Suppressor macrophage treated with lipopolysaccharide for 1 hour (primary cell): ENCODE results near the gene NLRC3.

Experiments used
- DNase-seq, 3 donors: peaks; one replicate each; pipeline ENCODE4 v3.0.0-alpha.2; 2020 to 2022

NLRC3 gene

GRCh38 chr16:3578610-3579551, 1.7 kb upstream of the NLRC3 start:
- DNase-seq: no peak

DNA sequence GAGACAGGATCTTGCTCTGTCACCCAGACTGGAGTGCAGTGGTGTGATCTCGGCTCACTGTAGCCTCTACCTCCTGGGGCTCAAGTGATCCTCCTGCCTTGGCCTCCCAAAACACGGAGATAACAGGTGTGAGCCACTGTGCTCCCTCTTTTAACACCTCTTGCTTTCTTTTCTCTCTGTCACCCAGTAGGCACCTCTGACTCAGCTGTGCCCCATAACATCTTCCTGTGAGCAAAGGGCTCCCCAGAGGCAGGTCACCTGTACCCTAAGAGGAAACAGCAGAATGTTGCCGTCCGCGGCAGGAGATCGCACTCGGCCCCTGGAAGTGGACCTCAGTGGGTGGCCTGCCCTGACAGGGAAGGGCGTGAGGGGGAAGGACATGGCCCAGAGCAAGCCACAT, 918 bp upstream of the NLRC3 start:
- DNase-seq: no peak

GRCh38 chr16:3576211-3576610, 992 bp downstream of the NLRC3 start:
- DNase-seq: no peak

- no peak for DNase-seq
Observed at GRCh38 chr16:3575491-3575890, 1.7 kb downstream of the NLRC3 start.

GRCh38 chr16:3574195-3574594, 3.0 kb downstream of the NLRC3 start:
- DNase-seq: no peak

- DNase-seq: no peak
Observed at GRCh38 chr16:3573146-3573815, 3.9 kb downstream of the NLRC3 start.

- DNase-seq: no peak
Observed at GRCh38 chr16:3570420-3571062, 6.7 kb downstream of the NLRC3 start.

- no peak for DNase-seq
Observed at GRCh38 chr16:3569851-3570250, 7.4 kb downstream of the NLRC3 start.

DNA sequence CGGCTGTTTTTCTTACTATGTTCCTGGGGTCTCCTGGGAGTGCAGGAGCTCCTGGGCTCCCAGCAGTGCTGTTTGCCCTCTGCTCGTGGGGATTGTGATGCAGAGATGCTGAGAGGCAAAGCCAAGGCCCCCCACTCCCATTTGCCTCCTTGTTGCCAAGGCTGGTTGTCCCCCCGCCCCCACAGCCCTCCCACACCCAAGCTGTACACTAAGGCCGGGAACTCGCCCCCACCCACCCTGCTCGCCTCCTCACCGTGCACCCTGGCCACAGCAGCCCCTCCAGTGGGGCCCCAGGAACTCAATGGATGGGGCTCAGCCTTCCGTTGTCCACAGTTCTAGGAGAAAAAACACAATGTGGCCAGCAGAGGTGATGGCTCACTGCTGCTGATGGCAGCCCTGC, 10.2 kb downstream of the NLRC3 start:
- DNase-seq: no peak

- no peak for DNase-seq
Observed at GRCh38 chr16:3564889-3565141, 12.4 kb downstream of the NLRC3 start.

- no peak for DNase-seq
Observed at GRCh38 chr16:3564130-3564888, 12.9 kb downstream of the NLRC3 start.

GRCh38 chr16:3562914-3563480, 14.2 kb downstream of the NLRC3 start:
- DNase-seq: no peak

DNA sequence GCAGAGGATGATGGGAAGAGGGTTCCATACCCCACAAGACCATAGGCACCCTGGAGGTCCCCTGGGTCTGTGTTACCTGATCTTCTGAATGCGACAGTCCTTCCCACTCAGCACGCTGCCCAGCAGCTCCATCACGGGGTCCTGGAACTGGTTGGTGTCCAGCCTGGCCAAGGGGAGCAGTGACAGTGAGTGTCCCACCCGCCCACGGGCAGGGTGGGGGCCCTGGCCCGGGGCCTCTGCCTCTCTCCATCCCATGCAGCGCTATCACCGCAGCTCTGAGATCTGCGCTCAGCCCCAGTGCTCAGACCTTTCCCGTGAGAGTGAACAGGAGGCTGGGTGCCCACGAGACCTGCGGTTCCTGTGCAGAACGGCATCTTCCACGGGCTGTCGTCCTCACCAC, 15.6 kb downstream of the NLRC3 start:
- no peak for DNase-seq

DNA sequence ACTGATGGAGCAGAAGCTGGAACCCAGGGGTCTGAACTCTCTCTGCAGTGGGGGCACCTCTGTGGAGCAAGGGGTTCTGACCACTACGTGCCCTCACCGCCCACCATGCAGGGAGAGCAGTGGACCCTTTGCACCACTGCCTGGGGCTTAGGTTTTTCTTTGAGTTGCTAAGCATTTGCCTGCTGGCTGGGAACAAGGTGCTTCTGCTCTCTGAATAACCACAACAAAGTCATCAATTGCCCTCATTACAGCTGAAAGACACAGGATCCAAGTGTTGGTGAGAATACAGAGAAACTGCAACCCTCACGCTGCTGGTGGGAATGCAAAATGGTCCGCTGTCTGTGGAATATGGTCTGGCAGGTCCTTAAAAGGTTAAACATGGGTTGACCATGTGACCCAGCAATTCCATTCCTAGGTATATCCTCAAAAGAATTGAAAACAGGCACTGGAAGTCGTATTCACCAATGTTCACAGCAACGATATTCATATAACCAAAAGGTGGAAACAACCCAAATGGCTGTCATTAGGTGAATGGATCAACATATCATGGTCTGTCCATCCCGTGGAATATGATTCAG, 22.8 kb downstream of the NLRC3 start:
- DNase-seq: no peak

DNA sequence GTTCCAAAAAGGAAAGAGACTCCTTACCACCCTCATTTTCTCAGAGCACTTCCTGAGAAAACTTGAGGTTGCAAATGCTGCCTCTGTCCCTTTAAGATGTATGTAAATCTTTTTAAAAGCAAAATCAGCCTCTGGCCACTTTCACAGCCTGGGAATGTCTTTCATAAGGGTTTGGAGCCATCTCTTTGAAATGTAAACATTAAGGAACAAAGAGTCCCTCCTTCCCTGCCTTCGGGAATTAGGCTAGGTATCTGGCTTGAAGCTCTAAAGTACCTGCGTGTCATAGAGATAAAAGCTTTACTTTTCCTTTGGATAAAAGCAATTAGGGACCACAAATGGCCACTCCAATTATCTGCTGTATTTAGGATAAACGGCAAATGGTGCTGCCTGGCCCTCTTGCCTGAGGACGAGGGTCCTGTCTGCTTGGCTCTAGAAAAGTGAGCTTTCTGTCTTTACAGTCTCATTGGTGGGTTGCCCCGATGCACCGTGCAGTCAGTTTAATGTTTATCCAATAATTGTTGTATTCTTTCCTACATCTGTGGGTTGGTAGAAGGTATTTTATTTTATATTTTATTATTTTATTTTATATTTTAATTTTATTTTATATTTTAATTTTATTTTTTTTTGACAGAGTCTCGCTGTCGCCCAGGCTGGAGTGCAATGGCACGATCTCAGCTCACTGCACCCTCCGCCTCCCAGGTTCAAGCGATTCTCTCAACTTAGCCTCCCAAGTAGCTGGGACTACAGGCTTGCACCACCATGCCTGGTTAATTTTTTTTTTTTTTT, 23.9 kb downstream of the NLRC3 start:
- DNase-seq: no peak

GRCh38 chr16:3550851-3551847, 26.1 kb downstream of the NLRC3 start:
- no peak for DNase-seq

GRCh38 chr16:3549906-3550305, 27.3 kb downstream of the NLRC3 start:
- DNase-seq: no peak

DNA sequence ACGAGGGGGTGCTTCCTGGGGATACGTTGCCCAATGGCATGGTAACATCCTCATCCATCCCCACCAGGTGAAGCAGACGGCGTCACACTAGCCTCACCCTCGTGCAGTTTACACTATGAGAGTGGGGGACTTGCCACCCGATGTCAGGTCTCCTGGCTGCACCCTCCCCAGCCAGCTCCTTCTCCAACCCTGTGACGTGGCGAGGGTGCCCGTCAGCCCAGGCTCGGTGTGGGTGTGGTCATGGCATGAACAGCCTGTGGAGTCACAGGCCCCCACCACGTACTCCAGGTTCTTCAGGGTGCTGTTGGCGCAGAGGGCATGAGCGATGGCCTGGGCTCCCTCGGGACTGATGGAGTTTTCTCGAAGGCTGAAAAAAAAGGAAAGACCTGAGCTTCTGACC, 28.3 kb downstream of the NLRC3 start:
- DNase-seq: no peak

DNA sequence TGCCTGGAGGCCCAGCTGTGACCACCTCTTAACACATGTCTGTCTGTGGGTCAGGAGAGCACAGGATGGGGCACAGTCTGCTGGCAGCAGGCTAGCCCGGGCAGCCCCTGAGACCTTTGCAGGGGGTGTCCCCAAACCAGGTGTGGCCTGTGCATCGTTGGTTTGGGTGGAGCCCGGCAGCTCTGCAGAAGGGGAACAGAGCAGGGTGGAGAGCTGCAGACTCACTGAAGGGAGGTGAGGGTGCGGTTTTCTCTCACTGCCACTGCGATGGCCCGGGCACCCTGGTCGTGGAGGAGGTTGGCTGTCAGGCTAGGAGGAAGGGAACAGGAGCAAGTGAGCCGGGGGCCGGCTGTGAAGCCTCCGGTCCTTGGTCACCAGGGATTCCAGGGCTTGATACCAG, 28.8 kb downstream of the NLRC3 start:
- DNase-seq: no peak

GRCh38 chr16:3546986-3547682, 30.1 kb downstream of the NLRC3 start:
- DNase-seq: peak; percentile 36 to 52 (median 38)
